Measurements from ENCODE around the gene CACNB2.
A peak's percentile ranks its signal among the peaks of the same experiment; 100 is the strongest.

Gene CACNB2

GRCh38 chr10:18340496-18341051 lies 200.3 kb downstream of the CACNB2 start:
- DNase-seq (ENCODE audit: low read depth), result peak; percentile 7

- DNase-seq (ENCODE audit: low read depth), result no peak
These were observed 200.8 kb downstream of the CACNB2 start for GRCh38 chr10:18341055-18341454.

DNA sequence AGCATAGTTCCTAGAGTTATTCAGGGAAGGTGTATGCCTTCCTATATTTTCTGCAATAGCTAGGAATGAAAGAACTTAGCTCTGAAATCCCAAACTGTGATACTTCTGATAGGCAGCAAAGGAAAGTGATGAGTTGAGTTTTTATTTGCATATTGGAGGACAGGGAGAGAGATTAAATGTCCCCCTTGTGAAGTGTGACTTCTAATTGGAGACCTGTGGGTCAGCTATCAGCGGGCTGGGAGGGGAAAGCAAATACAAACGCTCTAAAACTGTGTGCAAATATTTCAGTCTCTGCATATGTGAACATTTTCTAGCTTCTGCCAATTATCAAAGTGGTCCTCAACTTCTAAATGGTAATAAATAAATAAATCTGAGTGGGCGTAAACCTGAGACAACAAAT lies 203.3 kb downstream of the CACNB2 start:
- no peak for DNase-seq (ENCODE audit: low read depth)

GRCh38 chr10:18345308-18345707 lies 205.1 kb downstream of the CACNB2 start:
- no peak for DNase-seq (ENCODE audit: low read depth)

DNA sequence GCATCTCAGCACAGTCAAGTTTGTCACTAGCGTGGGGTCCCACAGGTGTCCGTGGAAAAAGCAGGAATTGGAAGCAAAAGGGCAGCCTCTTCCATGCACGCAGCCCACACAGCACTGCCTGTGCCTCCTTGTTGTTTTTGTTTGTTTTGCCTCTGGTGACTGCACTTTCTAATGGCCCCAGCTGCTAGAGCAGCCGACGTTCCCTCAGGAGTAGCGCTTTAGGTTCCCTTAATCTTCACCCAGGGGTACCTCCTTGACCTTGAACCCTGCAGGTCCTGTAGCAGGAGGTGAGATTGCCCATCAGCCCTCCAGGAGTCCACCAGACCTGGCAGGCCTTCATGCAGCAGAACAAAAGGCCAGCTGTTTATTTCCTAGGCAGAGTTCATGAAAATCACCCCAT lies 210.1 kb downstream of the CACNB2 start:
- DNase-seq (ENCODE audit: low read depth), result no peak

DNA sequence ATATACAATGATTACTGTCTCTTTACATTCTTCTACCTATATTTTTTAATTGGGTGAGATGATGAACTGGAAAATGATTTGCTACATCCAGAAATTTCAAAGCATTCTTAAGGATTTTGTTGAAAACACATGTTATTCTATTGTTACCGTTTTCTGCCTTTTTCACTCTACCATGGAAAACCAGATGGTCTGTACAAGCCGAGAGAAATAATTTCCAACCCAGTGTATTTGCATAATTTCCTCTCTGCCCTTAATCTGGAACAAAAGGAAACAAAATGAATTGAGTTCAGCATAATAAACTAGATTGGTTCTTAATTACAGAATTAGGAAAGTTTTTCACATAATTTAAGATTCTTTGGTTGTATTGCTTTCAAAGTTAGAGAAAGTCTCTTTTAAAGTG lies 211.2 kb downstream of the CACNB2 start:
- no peak for DNase-seq (ENCODE audit: low read depth)

GRCh38 chr10:18352175-18352574 lies 212.0 kb downstream of the CACNB2 start:
- DNase-seq (ENCODE audit: low read depth), result no peak

DNA sequence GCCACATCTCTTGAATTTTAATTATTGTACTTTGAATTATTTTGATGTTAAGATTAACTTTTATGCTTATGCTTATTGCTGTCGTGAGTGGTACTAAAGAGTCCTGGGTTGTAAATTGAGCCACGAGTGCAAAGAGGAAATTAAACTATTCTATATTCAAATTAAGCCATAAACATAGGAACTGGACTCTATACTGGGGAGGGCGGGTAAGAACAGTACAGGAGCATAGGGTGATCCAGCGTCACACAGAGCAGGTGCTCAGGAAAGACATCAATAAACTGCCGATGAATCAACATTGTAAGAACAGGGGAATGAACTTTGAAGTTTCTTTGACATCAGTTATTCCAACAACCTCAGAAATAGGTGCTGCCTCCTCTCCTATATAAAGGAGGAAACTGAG lies 219.6 kb downstream of the CACNB2 start:
- no peak for DNase-seq (ENCODE audit: low read depth)

GRCh38 chr10:18362892-18363291 lies 222.7 kb downstream of the CACNB2 start:
- DNase-seq (ENCODE audit: low read depth), result no peak

- DNase-seq (ENCODE audit: low read depth), result peak; percentile 64
These were observed 225.0 kb downstream of the CACNB2 start for GRCh38 chr10:18364987-18365775.

- no peak for DNase-seq (ENCODE audit: low read depth)
These were observed 227.6 kb downstream of the CACNB2 start for GRCh38 chr10:18367840-18368239.

- DNase-seq (ENCODE audit: low read depth), result peak; percentile 21
These were observed 228.0 kb downstream of the CACNB2 start for GRCh38 chr10:18368273-18368672.

- DNase-seq (ENCODE audit: low read depth), result peak; percentile 59
These were observed 228.5 kb downstream of the CACNB2 start for GRCh38 chr10:18368682-18369081.

DNA sequence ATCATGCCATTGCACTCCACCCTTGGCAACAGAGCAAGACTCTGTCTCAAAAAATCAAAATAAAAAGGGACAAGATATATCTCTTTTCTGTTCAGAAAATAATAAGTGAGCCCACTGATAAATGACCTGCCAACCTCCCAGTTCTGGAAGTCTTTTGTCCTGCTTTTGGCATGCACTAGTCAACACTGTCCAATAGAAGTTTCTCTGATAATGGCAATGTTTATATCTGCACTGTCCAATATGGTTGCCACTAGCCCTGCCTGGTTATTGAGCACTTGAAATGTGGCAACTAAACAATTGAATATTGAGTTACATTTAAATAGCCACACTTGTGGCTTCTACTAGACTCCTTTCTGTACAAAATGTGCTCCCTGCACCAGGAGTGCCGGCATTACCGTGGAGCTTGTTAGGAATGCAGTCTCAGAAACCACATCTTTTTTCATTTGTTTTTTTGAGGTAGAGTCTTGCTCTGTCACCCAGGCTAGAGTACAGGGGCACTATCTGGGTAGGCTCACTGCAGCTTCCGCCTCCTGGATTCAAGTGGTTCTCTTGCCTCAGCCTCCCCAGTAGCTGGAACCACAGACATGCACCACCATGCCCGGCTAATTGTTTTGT lies 229.7 kb downstream of the CACNB2 start:
- DNase-seq (ENCODE audit: low read depth), result no peak

DNA sequence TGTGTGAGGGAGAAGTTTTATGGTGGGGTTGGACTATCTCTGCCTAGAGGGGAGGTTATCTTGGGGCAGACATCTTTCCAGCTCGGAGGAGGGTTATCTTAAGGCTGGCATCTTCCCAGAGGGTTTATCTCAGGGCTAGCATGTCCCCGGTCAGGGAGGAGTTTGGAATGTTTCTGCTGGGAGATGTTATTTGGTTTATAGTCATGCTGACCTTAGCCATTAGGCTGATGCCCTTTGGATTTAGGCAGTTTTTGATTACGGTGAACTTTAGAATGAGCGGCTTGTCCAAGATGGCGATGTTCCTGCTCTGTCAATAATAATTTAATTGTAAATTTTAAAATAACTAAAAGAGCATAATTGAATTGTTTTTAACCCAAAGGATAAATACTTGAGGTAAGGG lies 236.4 kb downstream of the CACNB2 start:
- DNase-seq (ENCODE audit: low read depth), result no peak

GRCh38 chr10:18377898-18378297 lies 237.7 kb downstream of the CACNB2 start:
- no peak for DNase-seq (ENCODE audit: low read depth)

DNA sequence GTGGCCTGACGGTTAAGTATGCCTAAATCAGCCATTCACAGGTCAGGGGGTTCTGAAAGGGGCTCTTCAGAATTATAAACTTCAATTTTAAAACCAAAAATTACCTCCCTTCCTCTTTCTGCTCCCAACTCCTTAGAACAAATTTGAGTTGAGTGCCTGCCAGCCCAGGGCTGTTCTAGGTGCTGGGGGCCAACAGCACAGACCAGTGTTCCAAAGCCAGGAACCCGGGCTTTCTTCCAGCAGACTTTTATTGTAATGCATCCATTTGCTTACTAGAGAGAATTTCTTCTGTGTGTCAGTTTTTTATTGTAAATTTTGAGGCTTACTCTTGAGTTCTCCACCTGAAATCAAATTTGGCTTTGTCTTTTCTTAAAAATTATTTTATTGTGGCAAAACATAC lies 238.5 kb downstream of the CACNB2 start:
- no peak for DNase-seq (ENCODE audit: low read depth)

DNA sequence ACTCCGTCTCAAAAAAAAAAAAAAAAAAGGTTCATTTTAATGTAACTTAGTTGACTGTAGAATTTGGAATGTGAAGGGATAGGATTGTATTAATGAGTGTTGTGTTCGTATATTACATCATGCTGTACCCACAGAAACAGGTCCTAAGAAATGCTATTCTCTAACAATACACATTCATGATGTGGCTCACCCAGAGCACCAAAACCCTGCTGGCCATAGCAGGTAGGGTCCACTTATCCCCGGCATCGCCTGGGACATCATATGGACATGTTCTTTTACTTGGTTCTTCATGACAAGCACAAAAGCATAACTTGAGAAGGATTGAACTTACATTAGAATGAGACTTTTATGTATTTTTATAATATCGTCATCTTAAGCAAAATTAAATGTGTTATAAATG lies 241.5 kb downstream of the CACNB2 start:
- no peak for DNase-seq (ENCODE audit: low read depth)

GRCh38 chr10:18397906-18398305 lies 257.7 kb downstream of the CACNB2 start:
- no peak for DNase-seq (ENCODE audit: low read depth)

- DNase-seq (ENCODE audit: low read depth), result no peak
These were observed 258.9 kb downstream of the CACNB2 start for GRCh38 chr10:18399158-18399557.

GRCh38 chr10:18400201-18400905 lies 260.1 kb downstream of the CACNB2 start:
- peak; percentile 3 for DNase-seq (ENCODE audit: low read depth)

GRCh38 chr10:18400906-18401245 lies 260.7 kb downstream of the CACNB2 start:
- DNase-seq (ENCODE audit: low read depth), result no peak

All from fibroblast of gingiva (primary cell).